Stomach (tissue), 9 donors: ENCODE data around the gene SUSD4. TPM values are rescaled to one million over a fixed set of nuclear protein-coding genes. Genes with fewer than 3 reads are reported as not detected.

ENCODE experiments used
- DNase-seq, 2 donors: peaks; one replicate each; pipeline versions ENCODE4 v3.0.0 to v3.0.0-alpha.2; 2013 to 2019
- H3K27ac ChIP-seq, 5 donors: fragments of 200-600 bp in 4 of 5; sonication (generic) in 4 of 5; one replicate each; pipeline ENCODE4 v1.5.1; 2013 to 2019; ENCODE audit warnings: mild to moderate bottlenecking in 1 of 5, moderate library complexity in 1 of 5
- H3K27me3 ChIP-seq, 3 donors: fragments of 200-600 bp; sonication (generic); one replicate each; pipeline ENCODE4 v1.5.1; 2017 to 2019; ENCODE audit warnings: mixed run types in 1 of 3
- H3K36me3 ChIP-seq, 4 donors: fragments of 200-600 bp; sonication (generic); 1 replicate in 3 of 4; 2 replicates in 1 of 4; pipeline ENCODE4 v1.5.1; 2016 to 2019
- H3K4me1 ChIP-seq, 4 donors: fragments of 200-600 bp; sonication (generic); one replicate each; pipeline ENCODE4 v1.5.1; 2016 to 2019
- H3K4me3 ChIP-seq, 4 donors: fragments of 200-600 bp; sonication (generic) in 3 of 4; one replicate each; pipeline ENCODE4 v1.5.1; 2016 to 2019; ENCODE audit warnings: mild to moderate bottlenecking in 1 of 4
- H3K9me3 ChIP-seq, 4 donors: fragments of 200-600 bp; sonication (generic); one replicate each; pipeline ENCODE4 v1.5.1; 2016 to 2019
- CTCF ChIP-seq, 7 experiments: fragments of 450-650 bp in 4 of 7; fragments of 200-600 bp in 3 of 7; sonication (generic) in 3 of 7; IDR thresholded peaks; one replicate each; pipeline ENCODE4 v1.5.1; 2016 to 2019; ENCODE audit warnings: antibody characterized with exemption in 7 of 7, control low read depth in 2 of 7, mild to moderate bottlenecking in 1 of 7
- EP300 ChIP-seq: sonication (generic); formaldehyde crosslinking; IDR thresholded peaks from one replicate; pipeline ENCODE4 v1.6.1; 2017; ENCODE audit warnings: antibody characterized with exemption
- POLR2A ChIP-seq, 4 donors: fragments of 450-650 bp; IDR thresholded peaks; one replicate each; pipeline ENCODE4 v1.6.1; 2016; ENCODE audit warnings: antibody characterized with exemption in 4 of 4, control low read depth in 2 of 4, mild to moderate bottlenecking in 1 of 4, moderate library complexity in 1 of 4
- POLR2AphosphoS5 ChIP-seq, 3 donors: sonication (generic); formaldehyde crosslinking; IDR thresholded peaks; one replicate each; pipeline ENCODE4 v1.6.1; 2016; ENCODE audit warnings: antibody characterized with exemption in 3 of 3
- WGBS, 5 donors: extraction: QIAGEN DNeasy Blood & Tissue Kit in 3 of 5; methylation state at CpG; one replicate each; pipeline versions ENCODE4 v1.1.5 to v1.1.7; 2013 to 2018; 5-methylcytosine and 5-hydroxymethylcytosine counted together
- intact Hi-C: fragments of 100-400 bp; cut with DNase I; formaldehyde crosslinking; loops from one replicate; pipeline ENCODE4 v1.15.1; 2023; ENCODE audit warnings: low total_unique reads
- polyA plus RNA-seq, 3 donors: library from polyadenylated mRNA; stranded (reverse); fragments of 200-250 nt; gene quantifications; one replicate each; pipeline ENCODE4 v1.2.3, GENCODE V29; 2013
- total RNA-seq, 5 donors: library from RNA; depleted of rRNA; stranded (reverse); fragments of >200 nt; gene quantifications; one replicate each; pipeline versions ENCODE4 v1.1.0 to v1.2.3, GENCODE V29; 2014 to 2016
- donor health status: healthy with polysubstance abuse.
- donor health status: Bipolar disorder and iron deficiency.
- donor health status: healthy.

Gene SUSD4
- total and polyA plus RNA-seq, 8 donors, result 5.5 to 35.6 (median 8.1) TPM; not detected in 1

DNA sequence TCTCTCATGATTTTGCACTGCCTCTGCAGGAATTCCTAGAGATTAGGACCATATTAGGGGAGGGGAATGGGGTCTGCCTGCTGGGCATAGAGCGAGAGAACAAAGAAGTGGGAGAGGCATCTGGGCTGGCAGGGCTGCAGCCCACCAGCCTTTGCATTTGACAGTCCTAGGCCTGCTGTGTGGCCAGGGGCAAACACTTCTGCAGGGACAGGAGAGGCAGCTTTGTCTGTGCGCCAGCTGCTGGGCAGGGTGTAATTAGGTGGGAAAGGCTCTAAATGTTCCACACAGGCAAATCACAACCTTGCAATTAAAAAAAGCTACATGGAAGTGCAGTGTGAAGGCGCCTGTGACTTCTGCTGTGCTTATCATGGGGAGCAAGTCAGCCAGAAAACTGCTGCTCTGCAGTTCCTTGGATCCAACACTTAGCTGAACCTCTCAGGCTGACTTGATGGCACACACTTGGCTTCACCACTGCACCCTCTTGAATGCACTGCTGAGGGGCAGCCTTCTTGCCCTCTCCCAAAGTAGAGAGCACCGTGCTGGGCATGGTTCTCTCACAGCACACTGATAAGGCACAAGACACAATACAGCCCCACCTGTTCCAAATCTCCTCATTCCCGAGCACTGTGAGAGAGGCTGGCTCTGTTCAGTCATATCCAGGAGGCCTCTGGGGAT, 147.3 kb downstream of the SUSD4 start:
- H3K9me3 ChIP-seq, result peaks cover 6 to 14% (median 12%) of the 10 kb centered on the region in 4 donors
- DNase-seq, result no peak
- intact Hi-C loops, result no loop called here
- H3K27ac ChIP-seq, result no peak overlapping the region
- H3K4me3 ChIP-seq, result no peak overlapping the region
- H3K4me1 ChIP-seq, result no peaks in the 10 kb centered on the region
- peaks cover 0 to 9% (median 1%) of the 10 kb centered on the region in 4 donors for H3K36me3 ChIP-seq
- TF ChIP-seq POLR2A (IDR thresholded peaks at IDR 0.05), result no peak
- no peak for TF ChIP-seq POLR2AphosphoS5 (IDR thresholded peaks at IDR 0.05)
- TF ChIP-seq CTCF (IDR thresholded peaks at IDR 0.05), result no peak
- no peak for TF ChIP-seq EP300
- no peaks in the 10 kb centered on the region for H3K27me3 ChIP-seq
- 55 to 83% (median 72%) methylated on average over 5 of the region's 5 CpGs for WGBS, 5 donors

GRCh38 chr1:223216074-223216473, 147.9 kb downstream of the SUSD4 start:
- intact Hi-C loops, result no loop called here

GRCh38 chr1:223215026-223215425, 148.9 kb downstream of the SUSD4 start:
- H3K4me1 ChIP-seq, result no peaks in the 10 kb centered on the region
- no peaks in the 10 kb centered on the region for H3K36me3 ChIP-seq
- H3K4me3 ChIP-seq, result no peak overlapping the region
- 86 to 95% (median 92%) methylated on average over 6 of the region's 6 CpGs for WGBS, 5 donors
- H3K27me3 ChIP-seq, result no peaks in the 10 kb centered on the region
- TF ChIP-seq POLR2A (IDR thresholded peaks at IDR 0.05), result no peak
- TF ChIP-seq EP300, result no peak
- H3K27ac ChIP-seq, result no peak overlapping the region
- peaks cover 6 to 14% (median 12%) of the 10 kb centered on the region in 4 donors for H3K9me3 ChIP-seq
- intact Hi-C loops, result no loop called here
- DNase-seq, result no peak

More at GRCh38 chr1:223216074-223216473, 147.9 kb downstream of the SUSD4 start:
- Histone ChIP-seq H3K4me1 (no peaks in the 10 kb centered on the region), H3K4me3 (no peak overlapping the region), H3K27me3 (no peaks in the 10 kb centered on the region), H3K27ac (no peak overlapping the region), H3K36me3 (peaks cover 0 to 3% (median 0%) of the 10 kb centered on the region in 4 donors), H3K9me3 (peaks cover 6 to 14% (median 12%) of the 10 kb centered on the region in 4 donors)
- DNase-seq, result no peak
- TF ChIP-seq POLR2AphosphoS5 (IDR thresholded peaks at IDR 0.05) (no peak), EP300 (no peak), CTCF (IDR thresholded peaks at IDR 0.05) (no peak), POLR2A (IDR thresholded peaks at IDR 0.05) (no peak)
- WGBS, 5 donors, result 82 to 94% (median 91%) methylated on average over 6 of the region's 6 CpGs

DNA sequence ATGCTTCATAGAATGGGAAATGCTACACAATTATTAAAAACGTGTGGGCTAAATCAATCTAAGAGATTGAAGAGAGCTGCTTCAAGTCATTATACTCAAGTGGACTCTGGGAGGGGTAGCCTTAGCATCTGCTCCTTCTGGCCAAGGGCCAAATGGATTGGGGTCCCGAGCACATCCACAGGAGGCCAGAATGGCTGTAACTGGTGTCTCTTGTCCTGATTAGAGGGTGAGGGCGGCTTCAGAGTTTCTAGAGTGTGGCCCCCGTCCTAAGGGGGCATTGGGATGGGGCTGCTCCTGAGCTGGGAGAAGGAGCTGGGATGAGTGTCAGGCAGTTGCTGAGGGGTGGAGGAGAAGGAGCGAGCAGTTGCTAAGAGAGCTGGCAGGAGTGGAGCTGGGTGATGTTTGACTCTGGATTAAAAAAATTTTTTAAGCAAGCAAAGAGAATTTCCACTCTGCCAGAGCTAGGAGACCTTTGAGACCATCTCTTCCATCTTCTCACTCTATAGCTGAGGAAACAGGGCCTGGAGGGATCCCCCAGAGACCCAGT, 149.6 kb downstream of the SUSD4 start:
- peaks cover 4 to 11% (median 9%) of the 10 kb centered on the region in 4 donors for H3K9me3 ChIP-seq
- H3K36me3 ChIP-seq, result no peaks in the 10 kb centered on the region
- WGBS, 5 donors, result 77 to 84% (median 80%) methylated on average over 5 of the region's 5 CpGs
- H3K4me3 ChIP-seq, result no peak overlapping the region
- no peak for DNase-seq
- no peak for TF ChIP-seq POLR2A (IDR thresholded peaks at IDR 0.05)
- TF ChIP-seq EP300, result no peak
- no peak overlapping the region for H3K27ac ChIP-seq
- H3K4me1 ChIP-seq, result no peaks in the 10 kb centered on the region
- H3K27me3 ChIP-seq, result no peaks in the 10 kb centered on the region
- intact Hi-C loops, result no loop called here

DNA sequence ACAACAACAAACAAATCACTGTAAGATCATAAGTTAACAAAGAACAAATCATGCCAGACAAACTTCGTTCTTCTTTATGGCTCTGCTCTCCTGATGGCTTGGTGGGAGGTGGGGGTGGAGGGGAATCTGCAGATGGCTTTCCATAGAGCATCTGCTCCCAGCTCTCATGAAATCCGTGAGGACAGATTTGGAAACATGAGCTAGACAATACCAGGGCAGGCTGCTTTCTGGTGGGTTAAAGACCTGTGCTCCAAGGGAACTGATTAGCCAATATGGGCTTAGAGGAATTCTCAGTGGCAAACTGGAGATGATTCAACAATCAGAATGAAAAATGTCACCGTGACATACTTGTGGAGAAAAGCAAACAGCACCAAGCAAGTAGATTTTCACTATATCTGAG, 151.5 kb downstream of the SUSD4 start:
- Histone ChIP-seq H3K27ac (no peak overlapping the region), H3K4me1 (no peaks in the 10 kb centered on the region), H3K9me3 (no peaks in the 10 kb centered on the region), H3K27me3 (no peaks in the 10 kb centered on the region), H3K36me3 (no peaks in the 10 kb centered on the region), H3K4me3 (no peak overlapping the region)
- 72 to 81% (median 79%) methylated on average over 3 of the region's 3 CpGs for WGBS, 5 donors
- intact Hi-C loops, result no loop called here
- no peak for DNase-seq
- no peak for TF ChIP-seq POLR2A (IDR thresholded peaks at IDR 0.05)
- TF ChIP-seq CTCF (IDR thresholded peaks at IDR 0.05), result no peak
- no peak for TF ChIP-seq EP300
- no peak for TF ChIP-seq POLR2AphosphoS5 (IDR thresholded peaks at IDR 0.05)
